ENCODE data around the gene C2orf68. TPM values are rescaled to one million over a fixed set of nuclear protein-coding genes. Genes with fewer than 3 reads are reported as not detected.

Gene C2orf68
- polyA plus RNA-seq, 1 of the 3 experiments (the other 2 are of a cell fraction), result 14.5 TPM

- peaks cover 0 to 28% of the 10 kb centered on the region in 2 experiments for H3K36me3 ChIP-seq (replicated peaks in 1 of 2; ENCODE audit: control insufficient read depth in 1 of 2, insufficient read depth in 2 of 2, low read length in 1 of 2)
- peaks cover 22% of the 10 kb centered on the region for H3K79me2 ChIP-seq (ENCODE audit: insufficient read depth)
- H3K4me2 ChIP-seq, result peak overlapping the region; percentile 95
- H3K9me2 ChIP-seq, result no peaks in the 10 kb centered on the region
- no peak overlapping the region for H3K27ac ChIP-seq (ENCODE audit: low read depth in 2 of 2, low read length in 1 of 2)
- H4K20me1 ChIP-seq (ENCODE audit: insufficient read depth), result no peaks in the 10 kb centered on the region
- TF ChIP-seq TCF12 (IDR thresholded peaks at IDR 0.05) (no peak), IRF3 (IDR thresholded peaks at IDR 0.05; ENCODE audit: low read depth, low read length) (no peak), SIN3A (IDR thresholded peaks at IDR 0.05; ENCODE audit: borderline replicate concordance, low read depth, low read length) (no peak), POLR2AphosphoS5 (IDR thresholded peaks at IDR 0.05; ENCODE audit: low read depth, low read length) (no peak), NRF1 (IDR thresholded peaks at IDR 0.05; ENCODE audit: low read depth, low read length) (no peak), ZBTB33 (IDR thresholded peaks at IDR 0.05; ENCODE audit: borderline replicate concordance, low read depth) (no peak), RAD21 (IDR thresholded peaks at IDR 0.05; ENCODE audit: low read length) (no peak), FOXM1 (IDR thresholded peaks at IDR 0.05; ENCODE audit: low read depth) (no peak), PBX3 (IDR thresholded peaks at IDR 0.05) (no peak), RFX5 (IDR thresholded peaks at IDR 0.05; ENCODE audit: low read length) (no peak), ELF1 (IDR thresholded peaks at IDR 0.05) (no peak), MAX (IDR thresholded peaks at IDR 0.05; ENCODE audit: low read depth) (no peak), EZH2phosphoT487 (IDR thresholded peaks at IDR 0.05; ENCODE audit: borderline replicate concordance, low read depth) (no peak), MEF2A (IDR thresholded peaks at IDR 0.05; ENCODE audit: borderline replicate concordance, low read depth) (no peak)
- H2AFZ ChIP-seq (ENCODE audit: low read depth), result no peak overlapping the region
- no peak overlapping the region for H3K9ac ChIP-seq
- H3K27me3 ChIP-seq (ENCODE audit: insufficient read depth), result no peaks in the 10 kb centered on the region
- POLR2A ChIA-PET, result no interaction called here
- 90% methylated on average over 4 of the region's 5 CpGs for WGBS (ENCODE audit: low lambda C conversion rate)
- H3K4me3 ChIP-seq (ENCODE audit: low read depth in 2 of 2, low read length in 1 of 2), result no peak overlapping the region; a peak in 1 of 4 replicates
- DNase-seq, result no peak
- H3K9me3 ChIP-seq, result no peaks in the 10 kb centered on the region
- CTCF ChIA-PET, result interaction anchor here (0.9 kb wide), 1 partner anchor 192 kb away, joined by 3 read pairs; no protein-coding TSS in a partner anchor
- H3K4me1 ChIP-seq (ENCODE audit: control insufficient read depth in 1 of 2, insufficient read depth in 2 of 2, low read depth in 1 of 2, low read length in 1 of 2), result peaks cover 0 to 27% of the 10 kb centered on the region in 2 experiments; a peak in 2 of 4 replicates
- no peaks in the 10 kb centered on the region for H3F3A ChIP-seq (replicated peaks; ENCODE audit: insufficient read depth)
Observed at GRCh38 chr2:85597241-85597640, 14.6 kb downstream of the C2orf68 start.
